ENCODE results near the gene PRKAG2.
"Not testable (repeated sequence)": the region's sequence is repeated elsewhere in the genome, so short reads cannot be mapped to it uniquely, and the experiment has no call there.

PRKAG2 gene

GRCh38 chr7:151845412-151846205, 31.3 kb downstream of the PRKAG2 start:
- no peak overlapping the region for H3K4me3 Mint-ChIP-seq
- H3K27me3 Mint-ChIP-seq = no peaks in the 10 kb centered on the region
- no peak overlapping the region for H3K27ac Mint-ChIP-seq
- no peak for ATAC-seq
- no peaks in the 10 kb centered on the region for H3K36me3 Mint-ChIP-seq
- H3K9me3 Mint-ChIP-seq = no peaks in the 10 kb centered on the region
- H3K4me1 Mint-ChIP-seq = peaks cover 23% of the 10 kb centered on the region

GRCh38 chr7:151844825-151845200, 32.1 kb downstream of the PRKAG2 start:
- no peaks in the 10 kb centered on the region for H3K9me3 Mint-ChIP-seq
- H3K4me1 Mint-ChIP-seq = peaks cover 20% of the 10 kb centered on the region

GRCh38 chr7:151844071-151844824, 32.7 kb downstream of the PRKAG2 start:
- Mint-ChIP-seq H3K27ac (no peak overlapping the region), H3K9me3 (no peaks in the 10 kb centered on the region), H3K36me3 (no peaks in the 10 kb centered on the region), H3K27me3 (no peaks in the 10 kb centered on the region), H3K4me1 (peaks cover 22% of the 10 kb centered on the region), H3K4me3 (no peak overlapping the region)
- no peak for ATAC-seq

More at GRCh38 chr7:151844825-151845200, 32.1 kb downstream of the PRKAG2 start:
- no peak overlapping the region for H3K27ac Mint-ChIP-seq
- no peaks in the 10 kb centered on the region for H3K27me3 Mint-ChIP-seq
- ATAC-seq = no peak
- no peaks in the 10 kb centered on the region for H3K36me3 Mint-ChIP-seq
- no peak overlapping the region for H3K4me3 Mint-ChIP-seq

GRCh38 chr7:151843181-151843580, 33.7 kb downstream of the PRKAG2 start:
- no peaks in the 10 kb centered on the region for H3K36me3 Mint-ChIP-seq
- H3K27ac Mint-ChIP-seq = no peak overlapping the region
- no peak for ATAC-seq

GRCh38 chr7:151841395-151842051, 35.4 kb downstream of the PRKAG2 start:
- ATAC-seq, H3K27me3 Mint-ChIP-seq, H3K9me3 Mint-ChIP-seq, H3K36me3 Mint-ChIP-seq, H3K27ac Mint-ChIP-seq, H3K4me3 Mint-ChIP-seq: not testable (repeated sequence)
- H3K4me1 Mint-ChIP-seq = peaks cover 45% of the 10 kb centered on the region

More at GRCh38 chr7:151843181-151843580, 33.7 kb downstream of the PRKAG2 start:
- Mint-ChIP-seq H3K27me3 (no peaks in the 10 kb centered on the region), H3K4me1 (peaks cover 32% of the 10 kb centered on the region), H3K4me3 (no peak overlapping the region), H3K9me3 (no peaks in the 10 kb centered on the region)

- no peaks in the 10 kb centered on the region for H3K27me3 Mint-ChIP-seq
- no peak overlapping the region for H3K4me3 Mint-ChIP-seq
- ATAC-seq = no peak
- H3K4me1 Mint-ChIP-seq = peaks cover 55% of the 10 kb centered on the region
- no peaks in the 10 kb centered on the region for H3K9me3 Mint-ChIP-seq
- peak overlapping the region; percentile 88 for H3K27ac Mint-ChIP-seq
- no peaks in the 10 kb centered on the region for H3K36me3 Mint-ChIP-seq
Measured at GRCh38 chr7:151840088-151840910, 36.6 kb downstream of the PRKAG2 start.

- Mint-ChIP-seq H3K27me3 (no peaks in the 10 kb centered on the region), H3K4me1 (peaks cover 51% of the 10 kb centered on the region), H3K36me3 (no peaks in the 10 kb centered on the region), H3K9me3 (no peaks in the 10 kb centered on the region), H3K4me3 (peak overlapping the region; percentile 59), H3K27ac (peak overlapping the region; percentile 88)
- ATAC-seq = peak; percentile 60
Measured at GRCh38 chr7:151839451-151839921, 37.4 kb downstream of the PRKAG2 start.

GRCh38 chr7:151838861-151839381, 38.0 kb downstream of the PRKAG2 start:
- Mint-ChIP-seq H3K9me3 (no peaks in the 10 kb centered on the region), H3K27me3 (no peaks in the 10 kb centered on the region), H3K36me3 (no peaks in the 10 kb centered on the region), H3K27ac (peak overlapping the region; percentile 88), H3K4me3 (peak overlapping the region; percentile 59), H3K4me1 (peaks cover 46% of the 10 kb centered on the region)
- peak; percentile 92 for ATAC-seq

GRCh38 chr7:151838072-151838471, 38.8 kb downstream of the PRKAG2 start:
- no peak for ATAC-seq
- H3K9me3 Mint-ChIP-seq = no peaks in the 10 kb centered on the region
- peak overlapping the region; percentile 13 for H3K4me3 Mint-ChIP-seq
- peak overlapping the region; percentile 88 for H3K27ac Mint-ChIP-seq
- H3K36me3 Mint-ChIP-seq = peaks cover 2% of the 10 kb centered on the region
- peaks cover 43% of the 10 kb centered on the region for H3K4me1 Mint-ChIP-seq
- H3K27me3 Mint-ChIP-seq = no peaks in the 10 kb centered on the region

- H3K4me1 Mint-ChIP-seq = peaks cover 43% of the 10 kb centered on the region
- no peaks in the 10 kb centered on the region for H3K9me3 Mint-ChIP-seq
- ATAC-seq = no peak
- peaks cover 6% of the 10 kb centered on the region for H3K36me3 Mint-ChIP-seq
- H3K27me3 Mint-ChIP-seq = no peaks in the 10 kb centered on the region
- H3K27ac Mint-ChIP-seq = peak overlapping the region; percentile 88
- peak overlapping the region; percentile 13 for H3K4me3 Mint-ChIP-seq
Measured at GRCh38 chr7:151837285-151838042, 39.5 kb downstream of the PRKAG2 start.

- Mint-ChIP-seq H3K27me3 (no peaks in the 10 kb centered on the region), H3K4me3 (no peak overlapping the region), H3K27ac (peak overlapping the region; percentile 88), H3K9me3 (no peaks in the 10 kb centered on the region), H3K4me1 (peaks cover 43% of the 10 kb centered on the region), H3K36me3 (peaks cover 6% of the 10 kb centered on the region)
- ATAC-seq = no peak
Measured at GRCh38 chr7:151836927-151837205, 40.0 kb downstream of the PRKAG2 start.

- no peak for ATAC-seq
- no peaks in the 10 kb centered on the region for H3K9me3 Mint-ChIP-seq
- peaks cover 43% of the 10 kb centered on the region for H3K4me1 Mint-ChIP-seq
- H3K27me3 Mint-ChIP-seq = no peaks in the 10 kb centered on the region
- peak overlapping the region; percentile 88 for H3K27ac Mint-ChIP-seq
- H3K4me3 Mint-ChIP-seq = no peak overlapping the region
- peaks cover 6% of the 10 kb centered on the region for H3K36me3 Mint-ChIP-seq
Measured at GRCh38 chr7:151836191-151836926, 40.6 kb downstream of the PRKAG2 start.

GRCh38 chr7:151835636-151836035, 41.3 kb downstream of the PRKAG2 start:
- no peak overlapping the region for H3K4me3 Mint-ChIP-seq
- no peaks in the 10 kb centered on the region for H3K27me3 Mint-ChIP-seq
- peaks cover 43% of the 10 kb centered on the region for H3K4me1 Mint-ChIP-seq
- H3K9me3 Mint-ChIP-seq = no peaks in the 10 kb centered on the region
- H3K27ac Mint-ChIP-seq = peak overlapping the region; percentile 88
- ATAC-seq = no peak
- peaks cover 6% of the 10 kb centered on the region for H3K36me3 Mint-ChIP-seq

Measured in stimulated activated memory B cell treated with anti-CD40 and anti-IgM and Interleukin-4, amounts not matched to agents 10 μg/mL and 1 μg/mL and 100 μg/mL, for 72 hours (primary cell).